A549 (cell line): ENCODE data around the gene ARFGEF3.

ENCODE experiments used
- PHF8 ChIP-seq: fragments of 200-600 bp; sonication (generic); IDR thresholded peaks from 2 replicates; pipeline ENCODE4 v1.6.1; 2016; ENCODE audit warnings: low read depth, mild to moderate bottlenecking, antibody characterized with exemption, moderate library complexity, borderline replicate concordance
- POLR2A ChIP-seq: IDR thresholded peaks from 2 replicates; pipeline ENCODE4 v1.6.1; 2012; ENCODE audit warnings: mild to moderate bottlenecking, low read length
- SMC3 ChIP-seq: fragments of >200 bp; sonication (Bioruptor Twin); formaldehyde crosslinking; IDR thresholded peaks from 3 replicates; pipeline ENCODE4 v1.6.1; 2018; ENCODE audit warnings: inconsistent platforms
- TF ChIP-seq, protein P1 (sequence below): fragments of >200 bp; sonication (Bioruptor Twin); formaldehyde crosslinking; IDR thresholded peaks from 3 replicates; pipeline ENCODE4 v1.5.1; 2016
- TF ChIP-seq, protein P2 (sequence below): fragments of >200 bp; sonication (Bioruptor Twin); formaldehyde crosslinking; IDR thresholded peaks from 3 replicates; pipeline ENCODE4 v1.6.1; 2016

DNA sequence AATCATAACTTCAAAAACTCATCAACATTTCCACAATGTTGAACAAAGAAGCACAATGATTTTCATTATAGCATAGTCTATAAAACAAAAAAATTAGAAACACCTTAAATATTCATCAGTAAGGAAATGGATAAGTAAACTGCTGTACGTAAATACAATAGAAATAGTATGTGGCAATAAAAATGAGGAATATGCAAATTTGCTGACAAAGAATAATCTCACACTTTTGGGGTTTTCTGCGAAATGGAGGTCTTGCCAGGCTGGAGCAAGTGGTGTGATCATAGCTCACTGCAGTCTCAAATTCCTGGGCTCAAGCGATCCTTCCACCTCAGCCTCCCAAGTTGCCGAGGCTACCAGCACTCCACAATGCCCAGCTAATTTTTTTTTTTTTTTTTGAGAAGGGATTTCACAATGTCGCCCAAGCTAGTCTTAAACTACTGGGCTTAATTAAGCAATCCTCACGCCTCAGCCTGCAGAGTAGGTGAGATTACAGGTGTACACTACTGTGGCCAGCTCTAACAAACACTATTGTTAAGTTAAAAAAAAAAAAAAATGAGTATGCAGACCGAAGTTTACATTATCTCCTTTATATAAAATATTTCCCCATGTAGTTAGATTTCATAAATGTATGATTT, 157.1 kb downstream of the ARFGEF3 start:
- TF ChIP-seq, protein P1, sequence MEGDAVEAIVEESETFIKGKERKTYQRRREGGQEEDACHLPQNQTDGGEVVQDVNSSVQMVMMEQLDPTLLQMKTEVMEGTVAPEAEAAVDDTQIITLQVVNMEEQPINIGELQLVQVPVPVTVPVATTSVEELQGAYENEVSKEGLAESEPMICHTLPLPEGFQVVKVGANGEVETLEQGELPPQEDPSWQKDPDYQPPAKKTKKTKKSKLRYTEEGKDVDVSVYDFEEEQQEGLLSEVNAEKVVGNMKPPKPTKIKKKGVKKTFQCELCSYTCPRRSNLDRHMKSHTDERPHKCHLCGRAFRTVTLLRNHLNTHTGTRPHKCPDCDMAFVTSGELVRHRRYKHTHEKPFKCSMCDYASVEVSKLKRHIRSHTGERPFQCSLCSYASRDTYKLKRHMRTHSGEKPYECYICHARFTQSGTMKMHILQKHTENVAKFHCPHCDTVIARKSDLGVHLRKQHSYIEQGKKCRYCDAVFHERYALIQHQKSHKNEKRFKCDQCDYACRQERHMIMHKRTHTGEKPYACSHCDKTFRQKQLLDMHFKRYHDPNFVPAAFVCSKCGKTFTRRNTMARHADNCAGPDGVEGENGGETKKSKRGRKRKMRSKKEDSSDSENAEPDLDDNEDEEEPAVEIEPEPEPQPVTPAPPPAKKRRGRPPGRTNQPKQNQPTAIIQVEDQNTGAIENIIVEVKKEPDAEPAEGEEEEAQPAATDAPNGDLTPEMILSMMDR = no peak
- no peak for TF ChIP-seq POLR2A
- TF ChIP-seq, protein P2, sequence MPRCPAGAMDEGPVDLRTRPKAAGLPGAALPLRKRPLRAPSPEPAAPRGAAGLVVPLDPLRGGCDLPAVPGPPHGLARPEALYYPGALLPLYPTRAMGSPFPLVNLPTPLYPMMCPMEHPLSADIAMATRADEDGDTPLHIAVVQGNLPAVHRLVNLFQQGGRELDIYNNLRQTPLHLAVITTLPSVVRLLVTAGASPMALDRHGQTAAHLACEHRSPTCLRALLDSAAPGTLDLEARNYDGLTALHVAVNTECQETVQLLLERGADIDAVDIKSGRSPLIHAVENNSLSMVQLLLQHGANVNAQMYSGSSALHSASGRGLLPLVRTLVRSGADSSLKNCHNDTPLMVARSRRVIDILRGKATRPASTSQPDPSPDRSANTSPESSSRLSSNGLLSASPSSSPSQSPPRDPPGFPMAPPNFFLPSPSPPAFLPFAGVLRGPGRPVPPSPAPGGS = no peak
- TF ChIP-seq SMC3 = no peak
- TF ChIP-seq PHF8 = no peak
